Astrocyte (in vitro differentiated cells and primary cell): Measurements from ENCODE around the gene MED28.

Source experiments
- EZH2 ChIP-seq: IDR thresholded peaks from 2 replicates; pipeline ENCODE4 v1.6.1; 2012; ENCODE audit warnings: mild to moderate bottlenecking, low read length, inconsistent platforms; ENCODE audit not compliant: insufficient read depth
- TF ChIP-seq, protein P1 (sequence below): IDR thresholded peaks from 2 replicates; pipeline ENCODE4 v1.5.1; 2011; ENCODE audit warnings: low read depth, mild to moderate bottlenecking, inconsistent platforms, low read length, moderate library complexity; ENCODE audit not compliant: insufficient read depth

DNA sequence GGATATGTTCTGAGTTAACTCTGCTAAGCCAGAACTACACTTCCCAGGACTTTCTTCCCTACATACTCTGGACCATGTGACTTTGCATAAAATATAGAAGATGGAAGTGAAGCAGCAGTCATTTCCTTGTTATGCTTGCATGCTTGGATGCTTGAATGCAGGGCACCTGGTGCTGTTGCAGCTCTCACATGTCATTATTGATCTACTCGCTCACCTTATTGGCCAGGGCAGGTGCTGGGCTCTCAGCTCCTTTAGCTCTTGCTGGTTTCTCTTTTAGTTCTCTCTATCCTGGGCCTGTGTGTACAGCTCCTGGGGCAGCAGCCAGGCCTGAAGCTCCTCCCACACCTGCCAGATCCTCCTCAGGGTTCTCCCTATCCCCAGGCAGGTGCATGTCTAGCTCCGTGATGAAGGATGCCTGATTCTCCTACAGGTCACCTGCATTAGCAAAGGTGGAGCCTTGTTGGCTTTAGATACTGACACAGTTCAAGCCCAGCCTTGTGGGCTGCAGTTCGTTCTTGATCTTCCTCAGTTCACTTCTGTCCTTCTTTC lies 53.3 kb downstream of the MED28 start:
- TF ChIP-seq, protein P1, sequence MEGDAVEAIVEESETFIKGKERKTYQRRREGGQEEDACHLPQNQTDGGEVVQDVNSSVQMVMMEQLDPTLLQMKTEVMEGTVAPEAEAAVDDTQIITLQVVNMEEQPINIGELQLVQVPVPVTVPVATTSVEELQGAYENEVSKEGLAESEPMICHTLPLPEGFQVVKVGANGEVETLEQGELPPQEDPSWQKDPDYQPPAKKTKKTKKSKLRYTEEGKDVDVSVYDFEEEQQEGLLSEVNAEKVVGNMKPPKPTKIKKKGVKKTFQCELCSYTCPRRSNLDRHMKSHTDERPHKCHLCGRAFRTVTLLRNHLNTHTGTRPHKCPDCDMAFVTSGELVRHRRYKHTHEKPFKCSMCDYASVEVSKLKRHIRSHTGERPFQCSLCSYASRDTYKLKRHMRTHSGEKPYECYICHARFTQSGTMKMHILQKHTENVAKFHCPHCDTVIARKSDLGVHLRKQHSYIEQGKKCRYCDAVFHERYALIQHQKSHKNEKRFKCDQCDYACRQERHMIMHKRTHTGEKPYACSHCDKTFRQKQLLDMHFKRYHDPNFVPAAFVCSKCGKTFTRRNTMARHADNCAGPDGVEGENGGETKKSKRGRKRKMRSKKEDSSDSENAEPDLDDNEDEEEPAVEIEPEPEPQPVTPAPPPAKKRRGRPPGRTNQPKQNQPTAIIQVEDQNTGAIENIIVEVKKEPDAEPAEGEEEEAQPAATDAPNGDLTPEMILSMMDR, result no peak
- TF ChIP-seq EZH2, result no peak
